Measurements from ENCODE around the gene PRKCZ. TPM values are rescaled to one million over a fixed set of nuclear protein-coding genes. Genes with fewer than 3 reads are reported as not detected.

The PRKCZ gene
- total RNA-seq, 1 donor from 2014 or later, result 7.8 TPM

- no peak for DNase-seq (ENCODE audit: low spot score)
- Mint-ChIP-seq H3K36me3 (ENCODE audit: low read depth) (no peaks in the 10 kb centered on the region), H3K4me1 (ENCODE audit: low read depth) (no peaks in the 10 kb centered on the region), H3K27me3 (ENCODE audit: low read depth) (peaks cover 30% of the 10 kb centered on the region), H3K4me3 (ENCODE audit: unreplicated experiment) (no peak overlapping the region), H3K9me3 (ENCODE audit: low read depth) (no peaks in the 10 kb centered on the region), H3K27ac (ENCODE audit: unreplicated experiment) (no peak overlapping the region)
- no peak for TF ChIP-seq CTCF (IDR thresholded peaks at IDR 0.05)
Measured at GRCh38 chr1:2027961-2028583, 22.1 kb upstream of the PRKCZ start.

GRCh38 chr1:2028870-2029560 is 21.2 kb upstream of the PRKCZ start:
- TF ChIP-seq CTCF (IDR thresholded peaks at IDR 0.05), result no peak
- H3K27me3 Mint-ChIP-seq (ENCODE audit: low read depth), result peaks cover 27% of the 10 kb centered on the region
- H3K4me1 Mint-ChIP-seq (ENCODE audit: low read depth), result no peaks in the 10 kb centered on the region
- no peak overlapping the region for H3K4me3 Mint-ChIP-seq (ENCODE audit: unreplicated experiment)
- H3K27ac Mint-ChIP-seq (ENCODE audit: unreplicated experiment), result no peak overlapping the region
- no peak for DNase-seq (ENCODE audit: low spot score)
- no peaks in the 10 kb centered on the region for H3K9me3 Mint-ChIP-seq (ENCODE audit: low read depth)
- H3K36me3 Mint-ChIP-seq (ENCODE audit: low read depth), result no peaks in the 10 kb centered on the region

GRCh38 chr1:2029561-2029960 is 20.6 kb upstream of the PRKCZ start:
- TF ChIP-seq CTCF (IDR thresholded peaks at IDR 0.05), result no peak
- no peak for DNase-seq (ENCODE audit: low spot score)
- Mint-ChIP-seq H3K4me3 (ENCODE audit: unreplicated experiment) (no peak overlapping the region), H3K27ac (ENCODE audit: unreplicated experiment) (no peak overlapping the region), H3K27me3 (ENCODE audit: low read depth) (peaks cover 27% of the 10 kb centered on the region), H3K36me3 (ENCODE audit: low read depth) (no peaks in the 10 kb centered on the region), H3K4me1 (ENCODE audit: low read depth) (no peaks in the 10 kb centered on the region), H3K9me3 (ENCODE audit: low read depth) (no peaks in the 10 kb centered on the region)

- Mint-ChIP-seq H3K27ac (ENCODE audit: unreplicated experiment) (no peak overlapping the region), H3K36me3 (ENCODE audit: low read depth) (no peaks in the 10 kb centered on the region), H3K9me3 (ENCODE audit: low read depth) (no peaks in the 10 kb centered on the region), H3K4me3 (ENCODE audit: unreplicated experiment) (no peak overlapping the region), H3K27me3 (ENCODE audit: low read depth) (peaks cover 27% of the 10 kb centered on the region), H3K4me1 (ENCODE audit: low read depth) (no peaks in the 10 kb centered on the region)
- TF ChIP-seq CTCF (IDR thresholded peaks at IDR 0.05), result no peak
- DNase-seq (ENCODE audit: low spot score), result no peak
Measured at GRCh38 chr1:2030076-2030871, 19.9 kb upstream of the PRKCZ start.

Data from chondrocyte (in vitro differentiated cells).